Stimulated activated CD8-positive, alpha-beta memory T cell treated with anti-CD3 and anti-CD28 coated beads, Interleukin-7, amount 100 ng/mL, for 24 hours (primary cell): Measurements from ENCODE around the gene MGME1.

Experiments used
- DNase-seq: peaks from one replicate; pipeline ENCODE4 v3.0.0-alpha.2; 2020; ENCODE audit warnings: low read depth

Gene MGME1

DNA sequence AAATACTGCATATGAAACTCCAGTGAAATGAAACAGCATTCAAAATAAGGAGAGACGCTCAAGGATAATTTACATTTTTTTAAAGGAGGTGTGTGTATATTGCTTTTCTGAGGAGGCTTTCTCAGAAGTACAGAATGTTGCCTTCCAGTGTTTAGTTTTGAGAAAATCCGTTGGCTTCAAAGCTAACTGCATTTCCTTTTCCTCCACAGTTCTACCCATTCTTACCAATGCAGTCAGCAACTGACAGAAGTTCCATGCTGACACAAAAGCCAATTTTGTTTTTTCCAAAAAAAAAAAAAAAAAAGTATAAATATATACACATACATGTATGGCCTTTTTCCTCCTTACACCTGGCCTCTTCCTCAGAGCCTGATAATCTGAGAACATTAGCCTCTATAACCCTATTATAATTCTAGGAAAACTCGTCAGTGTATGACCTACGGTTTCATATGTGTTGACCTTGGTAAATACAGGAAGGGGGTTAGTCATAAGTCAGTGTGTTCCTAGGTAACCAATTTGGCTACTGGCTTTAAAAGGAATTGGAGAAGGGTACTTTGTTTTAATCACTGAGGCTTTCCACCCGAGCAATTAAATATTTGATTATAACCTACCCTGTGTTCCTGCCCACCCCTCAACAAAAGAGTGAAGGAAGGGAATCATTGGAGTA is 24.2 kb downstream of the MGME1 start:
- no peak for DNase-seq

DNA sequence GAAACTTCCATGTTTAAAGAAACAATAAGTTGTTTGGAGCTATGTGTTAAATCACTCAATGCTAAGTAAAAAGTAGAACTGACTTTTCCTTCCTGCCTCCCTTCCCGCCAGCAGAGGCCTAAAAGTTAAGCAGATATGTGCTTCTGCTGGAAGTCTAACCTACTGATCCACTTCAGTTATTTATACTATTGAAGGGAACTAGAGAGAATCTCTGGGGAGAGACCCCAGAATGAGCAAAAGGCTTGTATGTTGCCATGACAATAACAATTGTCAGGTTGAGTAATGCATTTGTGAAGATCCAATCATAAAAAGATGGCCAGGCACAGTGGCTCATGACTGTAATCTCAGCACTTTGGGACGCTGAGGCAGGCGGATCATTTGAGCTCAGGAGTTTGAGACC is 24.7 kb downstream of the MGME1 start:
- DNase-seq = no peak

GRCh38 chr20:17995967-17996819 is 27.4 kb downstream of the MGME1 start:
- no peak for DNase-seq

DNA sequence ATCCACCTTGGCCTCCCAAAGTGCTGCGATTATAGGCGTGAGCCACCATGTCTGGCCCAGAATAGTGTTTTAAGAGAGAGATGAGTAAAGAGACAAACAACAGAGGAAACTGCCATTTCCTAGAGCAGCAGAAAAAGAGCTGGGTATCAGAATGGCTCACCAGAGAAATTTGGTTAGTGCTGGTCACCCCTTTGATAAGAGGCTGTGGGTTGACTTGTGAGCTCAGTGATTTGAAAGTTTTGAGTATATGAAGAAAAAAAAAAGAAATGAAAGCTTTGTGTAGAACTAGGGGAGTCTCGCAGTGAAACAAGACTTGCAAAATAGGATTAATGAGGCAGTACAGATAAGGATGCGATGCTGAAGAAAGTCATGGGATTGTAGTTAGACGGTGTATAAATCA is 29.6 kb downstream of the MGME1 start:
- no peak for DNase-seq

- DNase-seq = no peak
These were observed 30.7 kb downstream of the MGME1 start for GRCh38 chr20:17999566-17999965.

GRCh38 chr20:18001131-18001921 is 32.5 kb downstream of the MGME1 start:
- DNase-seq = no peak

DNA sequence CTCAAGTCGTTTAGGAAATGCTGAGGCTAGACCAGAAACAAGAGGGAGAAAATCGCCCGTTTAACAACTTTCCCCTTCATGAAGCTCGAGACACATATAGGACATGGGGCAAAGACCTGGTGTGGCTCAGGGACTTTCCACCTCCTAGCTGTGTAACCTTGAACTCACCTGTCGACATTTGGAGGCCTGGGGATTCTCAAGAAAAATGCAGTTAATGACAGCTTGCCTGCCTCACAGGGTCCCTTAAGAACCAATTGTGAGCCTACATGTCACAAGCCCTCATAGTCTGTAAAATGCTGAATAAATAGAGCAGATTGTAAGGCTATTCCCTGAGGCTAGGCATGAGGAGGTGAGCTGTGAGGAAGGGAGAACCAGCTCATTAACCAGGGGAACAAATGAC is 35.1 kb downstream of the MGME1 start:
- no peak for DNase-seq

DNA sequence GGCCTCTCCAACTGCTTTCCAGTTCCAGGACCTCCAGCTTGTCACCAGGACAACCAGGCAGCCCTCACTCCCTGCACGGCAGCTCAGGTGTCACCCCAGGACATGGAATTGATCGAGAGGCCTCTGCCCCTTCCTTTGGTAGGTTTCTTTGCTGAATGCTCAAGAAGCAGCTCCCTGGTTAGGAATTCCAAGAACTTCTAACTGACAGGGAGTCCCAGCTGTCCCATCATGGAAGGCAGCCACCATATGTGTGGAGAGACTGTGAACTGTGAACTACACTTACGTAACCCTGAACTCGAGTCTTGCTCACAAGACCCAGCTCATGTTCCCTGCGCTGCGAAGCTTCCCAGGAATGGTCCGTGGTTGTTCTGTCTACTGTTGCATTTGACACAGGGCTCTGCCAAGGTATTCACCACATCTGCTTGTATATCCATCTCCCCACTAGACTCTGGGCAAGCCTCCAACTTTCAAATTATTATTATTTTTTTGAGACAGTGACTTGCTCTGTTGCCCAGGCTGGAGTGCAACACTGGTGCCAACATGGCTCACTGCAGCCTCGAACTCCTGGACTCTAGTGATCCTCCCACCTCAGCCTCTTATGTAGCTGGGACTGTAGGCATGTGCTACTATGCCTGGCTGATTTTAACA is 35.7 kb downstream of the MGME1 start:
- no peak for DNase-seq

GRCh38 chr20:18005170-18005989 is 36.6 kb downstream of the MGME1 start:
- DNase-seq = no peak

GRCh38 chr20:18005990-18006364 is 37.2 kb downstream of the MGME1 start:
- no peak for DNase-seq

DNA sequence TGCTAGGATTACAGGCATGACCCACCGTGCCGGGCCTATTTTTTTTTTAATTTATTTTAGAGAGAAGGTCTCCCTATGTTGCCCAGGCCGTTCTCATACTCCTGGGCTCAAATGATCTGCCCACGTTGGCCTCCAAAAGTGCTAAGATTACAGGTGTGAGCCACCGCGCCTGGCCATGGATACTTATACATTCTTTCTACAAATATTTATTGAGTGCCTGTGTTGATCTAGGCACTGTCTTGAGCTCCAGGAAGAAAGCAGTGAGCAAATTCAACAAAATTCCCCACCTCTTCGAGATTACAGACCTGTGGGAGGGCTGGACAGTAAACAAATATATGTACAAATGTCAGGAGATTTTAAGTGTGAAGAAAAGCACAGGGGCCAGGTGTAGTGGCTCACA is 37.9 kb downstream of the MGME1 start:
- DNase-seq = no peak

- DNase-seq = no peak
These were observed 38.9 kb downstream of the MGME1 start for GRCh38 chr20:18007534-18008292.

DNA sequence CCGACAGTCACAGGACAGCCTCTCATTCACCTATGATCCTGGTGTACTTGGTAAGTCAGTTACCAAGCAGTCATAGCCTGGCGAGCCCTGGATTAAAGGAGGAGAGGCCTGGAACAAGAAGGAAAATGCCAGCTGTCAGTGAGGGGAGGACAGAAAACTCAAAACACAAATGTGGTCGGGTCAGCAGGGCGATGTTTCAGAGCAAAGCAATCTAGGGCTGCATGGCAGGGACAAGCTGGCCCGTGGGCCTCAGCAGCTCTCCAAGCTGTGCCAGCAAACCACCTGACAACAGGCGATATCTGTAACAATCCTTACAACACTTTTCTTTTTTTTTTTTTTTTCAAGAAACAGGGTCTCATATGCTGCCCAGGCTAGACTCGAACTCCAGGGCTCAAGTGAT is 40.3 kb downstream of the MGME1 start:
- DNase-seq = no peak

DNA sequence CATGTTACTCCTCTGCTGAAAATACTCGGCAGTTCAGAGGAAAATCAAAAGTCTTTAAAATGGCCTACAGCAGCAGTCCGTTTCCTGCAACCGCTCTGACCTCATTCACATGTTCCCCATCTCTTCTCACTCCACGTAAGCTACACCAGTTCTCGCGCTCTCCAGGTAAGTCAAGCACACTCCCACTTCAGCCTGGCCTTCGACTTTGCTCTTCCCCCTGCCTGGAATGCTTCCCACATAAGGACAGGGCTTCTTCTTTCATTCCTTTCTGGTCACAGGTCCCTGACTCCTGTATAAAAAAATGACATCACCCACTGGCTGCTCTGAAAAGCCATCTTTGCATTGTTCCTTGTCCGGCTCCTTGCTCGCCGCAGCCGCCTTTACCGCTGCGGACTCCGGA is 42.7 kb downstream of the MGME1 start:
- no peak for DNase-seq

DNA sequence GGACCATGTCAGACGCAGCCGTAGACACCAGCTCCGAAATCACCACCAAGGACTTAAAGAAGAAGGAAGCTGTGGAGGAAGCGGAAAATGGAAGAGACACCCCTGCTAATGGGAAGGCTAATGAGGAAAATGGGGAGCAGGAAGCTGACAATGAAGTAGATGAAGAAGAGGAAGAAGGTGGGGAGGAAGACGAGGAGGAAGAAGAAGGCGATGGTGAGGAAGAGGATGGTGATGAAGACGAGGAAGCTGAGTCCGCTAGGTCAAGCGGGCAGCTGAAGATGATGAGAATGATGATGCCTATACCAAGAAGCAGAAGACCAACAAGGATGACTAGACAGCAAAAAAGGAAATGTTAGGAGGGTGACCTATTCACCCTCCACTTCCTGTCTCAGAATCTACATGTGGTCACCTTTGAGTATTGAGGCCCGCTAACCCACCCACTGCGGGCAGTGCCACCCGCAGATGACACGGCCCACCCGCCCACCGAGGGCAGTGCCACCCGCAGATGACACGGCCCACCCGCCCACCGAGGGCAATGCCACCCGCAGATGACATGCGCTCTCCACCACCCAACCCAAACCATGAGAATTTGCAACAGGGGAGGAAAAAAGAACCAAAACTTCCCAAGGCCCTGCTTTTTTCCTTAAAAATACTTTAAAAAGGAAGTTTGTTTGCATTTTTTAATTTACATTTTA is 43.3 kb downstream of the MGME1 start:
- no peak for DNase-seq

- DNase-seq = no peak
These were observed 44.1 kb downstream of the MGME1 start for GRCh38 chr20:18012901-18013300.

DNA sequence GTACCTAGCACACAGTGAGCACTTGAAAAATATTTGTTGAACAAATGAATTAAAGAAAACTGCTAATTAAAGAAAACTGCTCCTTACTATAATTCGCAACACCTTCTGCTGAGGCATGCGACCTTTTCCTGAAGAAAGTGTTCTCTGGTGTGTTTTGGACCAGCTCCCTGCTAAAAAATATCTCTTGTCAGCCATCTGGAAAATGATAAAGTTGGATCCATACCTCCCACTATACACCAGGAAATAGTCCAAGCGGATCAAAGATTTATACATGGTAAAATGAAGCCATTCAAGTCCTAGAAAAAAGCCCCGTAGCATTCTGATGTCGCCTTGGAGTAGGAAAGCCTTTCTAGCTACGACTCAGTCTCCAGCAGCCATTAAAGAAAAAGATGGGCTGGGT is 45.6 kb downstream of the MGME1 start:
- no peak for DNase-seq

GRCh38 chr20:18016772-18017171 is 48.0 kb downstream of the MGME1 start:
- DNase-seq = no peak

GRCh38 chr20:18018100-18018499 is 49.3 kb downstream of the MGME1 start:
- DNase-seq = no peak

DNA sequence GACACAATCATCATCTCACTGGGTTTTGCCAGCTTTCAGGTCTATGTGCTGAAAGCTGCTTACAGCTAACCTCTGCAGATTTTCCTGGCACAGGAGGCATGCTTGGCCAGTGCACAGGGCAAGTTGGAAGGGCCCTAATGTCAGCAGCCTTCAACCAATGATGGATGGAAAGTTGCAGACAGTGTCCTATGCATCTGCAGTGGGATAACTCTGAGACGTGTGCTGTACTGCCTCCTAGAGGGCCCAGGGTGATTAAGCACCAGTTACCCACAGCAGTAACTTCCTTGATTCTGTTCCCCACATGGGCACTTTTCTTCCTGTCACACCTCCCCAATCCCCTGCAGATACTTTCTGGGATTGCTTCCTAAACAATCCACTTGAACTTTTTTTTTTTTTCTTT is 50.2 kb downstream of the MGME1 start:
- no peak for DNase-seq
